Astrocyte of the hippocampus (primary cell): ENCODE data around the gene CDC26.
"Not testable (repeated sequence)": the region's sequence is repeated elsewhere in the genome, so short reads cannot be mapped to it uniquely, and the experiment has no call there.

ENCODE experiments used
- DNase-seq: peaks from one replicate; pipeline ENCODE4 v3.0.0; 2011; ENCODE audit warnings: low read depth, low spot score

CDC26 gene

GRCh38 chr9:113293285-113293878 lies 18.0 kb upstream of the CDC26 start:
- DNase-seq = no peak

- no peak for DNase-seq
Observed at GRCh38 chr9:113290052-113290607, 14.8 kb upstream of the CDC26 start.

GRCh38 chr9:113289091-113289490 lies 13.7 kb upstream of the CDC26 start:
- no peak for DNase-seq

- DNase-seq = no peak
Observed at GRCh38 chr9:113281356-113281755, 6.0 kb upstream of the CDC26 start.

- DNase-seq = no peak
Observed at GRCh38 chr9:113278840-113279239, 3.5 kb upstream of the CDC26 start.

- DNase-seq = peak; percentile 67
Observed at GRCh38 chr9:113274474-113275156, 757 bp downstream of the CDC26 start.

- no peak for DNase-seq
Observed at GRCh38 chr9:113269871-113270270, 5.5 kb downstream of the CDC26 start.

- DNase-seq = no peak
Observed at GRCh38 chr9:113269355-113269754, 6.0 kb downstream of the CDC26 start.

GRCh38 chr9:113267911-113268566 lies 7.3 kb downstream of the CDC26 start:
- no peak for DNase-seq

GRCh38 chr9:113266174-113266573 lies 9.2 kb downstream of the CDC26 start:
- DNase-seq = no peak

GRCh38 chr9:113261917-113262671 lies 13.3 kb downstream of the CDC26 start:
- DNase-seq = peak; percentile 23

GRCh38 chr9:113258282-113258681 lies 17.1 kb downstream of the CDC26 start:
- DNase-seq = no peak

- no peak for DNase-seq
Observed at GRCh38 chr9:113257863-113258262, 17.5 kb downstream of the CDC26 start.

- DNase-seq = no peak
Observed at GRCh38 chr9:113255438-113255837, 19.9 kb downstream of the CDC26 start.

- DNase-seq = no peak
Observed at GRCh38 chr9:113254991-113255390, 20.4 kb downstream of the CDC26 start.

GRCh38 chr9:113250807-113251206 lies 24.6 kb downstream of the CDC26 start:
- no peak for DNase-seq

- not testable (repeated sequence) for DNase-seq
Observed at GRCh38 chr9:113249661-113250060, 25.7 kb downstream of the CDC26 start.

- no peak for DNase-seq
Observed at GRCh38 chr9:113247640-113248039, 27.7 kb downstream of the CDC26 start.

GRCh38 chr9:113246928-113247327 lies 28.4 kb downstream of the CDC26 start:
- DNase-seq = no peak

- no peak for DNase-seq
Observed at GRCh38 chr9:113245894-113246293, 29.5 kb downstream of the CDC26 start.

GRCh38 chr9:113244556-113244955 lies 30.8 kb downstream of the CDC26 start:
- DNase-seq = no peak

GRCh38 chr9:113241161-113241560 lies 34.2 kb downstream of the CDC26 start:
- no peak for DNase-seq
